ENCODE data around the gene MYRIP.
"Not testable (repeated sequence)": the region's sequence is repeated elsewhere in the genome, so short reads cannot be mapped to it uniquely, and the experiment has no call there.

The MYRIP gene

DNA sequence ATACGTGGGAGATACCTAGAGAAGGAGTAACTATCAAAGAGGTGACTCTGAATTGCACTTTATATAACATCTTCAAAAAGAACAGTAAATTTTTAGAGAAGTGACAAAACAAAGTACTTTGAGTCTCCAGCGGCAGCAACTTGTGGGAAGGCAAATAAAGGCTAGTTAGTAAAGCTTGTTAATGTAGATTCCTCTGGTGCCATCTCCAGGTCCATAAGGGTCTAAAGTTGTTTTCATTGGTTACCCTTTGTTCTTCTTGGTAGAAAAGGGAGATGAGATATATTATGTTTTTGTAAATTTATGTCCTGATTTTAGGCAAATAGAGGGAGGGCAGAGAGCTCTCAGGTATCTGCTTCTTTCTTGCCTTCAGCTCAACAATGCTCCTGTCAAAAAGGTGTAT is 161.6 kb downstream of the MYRIP start:
- DNase-seq (ENCODE audit: low read depth in 2 of 2) = no peak

DNA sequence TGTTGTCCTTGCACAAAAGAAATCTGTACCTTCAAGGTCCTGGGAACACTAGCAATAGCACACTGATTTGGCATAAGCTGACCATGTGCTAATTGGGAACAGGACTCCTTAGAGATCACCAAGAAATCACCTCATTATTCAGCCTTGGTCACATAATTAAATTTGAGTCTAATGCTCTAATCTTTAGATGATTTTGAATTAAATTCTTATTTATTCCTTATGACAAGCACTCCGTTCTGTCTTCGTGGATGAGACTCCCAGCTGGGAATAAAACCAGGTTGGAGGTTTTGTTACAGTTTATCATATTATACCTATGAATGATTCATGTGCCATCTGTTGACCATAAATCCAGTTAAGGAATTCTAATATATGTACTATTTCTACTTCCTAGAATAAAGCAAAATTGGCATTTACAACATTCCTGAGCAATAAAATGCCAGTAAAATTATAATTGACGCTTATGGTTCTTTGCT is 162.2 kb downstream of the MYRIP start:
- DNase-seq (ENCODE audit: low read depth in 2 of 2) = no peak

DNA sequence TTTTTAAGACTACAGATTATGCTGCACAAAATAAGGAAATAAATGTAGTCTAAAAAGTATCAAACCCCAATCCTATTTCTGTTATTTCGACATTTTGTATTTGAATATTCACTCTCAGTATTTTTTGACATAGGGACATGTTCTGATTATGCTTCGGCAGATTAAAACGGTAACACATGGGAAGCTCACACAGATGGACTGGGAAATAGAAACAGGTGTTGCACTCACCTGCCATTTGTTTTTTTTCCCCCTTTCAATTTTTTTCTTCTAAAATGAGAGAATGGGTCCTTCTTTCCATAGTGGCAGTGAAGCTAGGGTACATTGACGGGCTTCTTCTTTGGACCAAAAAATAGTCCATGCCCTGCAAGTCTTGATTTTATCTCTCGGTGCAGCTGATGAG is 163.1 kb downstream of the MYRIP start:
- DNase-seq (ENCODE audit: low read depth in 2 of 2) = no peak

- no peak for DNase-seq (ENCODE audit: low read depth in 2 of 2)
Measured at GRCh38 chr3:39977058-39977794, 167.8 kb downstream of the MYRIP start.

DNA sequence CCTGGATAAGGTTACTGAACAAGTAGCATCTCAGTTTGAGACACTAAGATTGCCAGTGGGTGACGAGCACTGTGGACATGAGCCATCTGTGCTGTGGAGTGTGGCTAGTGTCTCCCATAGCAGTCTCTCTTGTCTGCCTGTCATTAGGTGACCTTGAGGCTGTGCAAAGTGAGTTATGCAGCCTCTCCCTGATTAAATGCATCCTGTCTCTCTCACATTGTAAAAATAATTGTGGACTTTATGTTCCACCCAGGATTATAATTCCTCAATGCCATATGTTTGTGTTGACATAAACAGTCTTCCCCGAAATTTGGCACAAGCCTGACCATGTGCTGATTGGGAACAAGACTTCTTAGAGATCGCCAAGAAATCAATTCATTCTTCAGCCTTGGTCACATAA is 168.9 kb downstream of the MYRIP start:
- DNase-seq (ENCODE audit: low read depth in 2 of 2) = no peak

DNA sequence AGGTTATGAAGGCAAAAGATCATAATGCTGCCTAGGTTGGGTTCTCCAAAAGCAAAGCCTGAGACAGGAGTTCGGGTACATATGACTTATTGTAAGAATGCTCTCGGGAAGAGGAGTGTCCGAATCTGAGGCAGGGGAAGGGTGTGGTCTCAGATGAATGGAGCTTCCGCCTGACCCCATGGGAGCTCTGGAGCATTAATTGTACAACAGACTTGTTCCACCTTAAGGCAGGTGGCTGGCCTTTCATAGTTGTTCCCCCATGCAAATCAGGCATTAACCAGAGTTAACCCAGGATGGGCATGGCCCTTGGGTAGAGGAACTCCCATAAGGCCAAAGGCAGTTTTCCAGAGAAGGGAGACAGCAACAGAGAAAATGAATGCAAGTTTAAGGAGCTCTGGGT is 170.6 kb downstream of the MYRIP start:
- no peak for DNase-seq (ENCODE audit: low read depth in 2 of 2)

- no peak for DNase-seq (ENCODE audit: low read depth in 2 of 2)
Measured at GRCh38 chr3:39980781-39981180, 171.4 kb downstream of the MYRIP start.

DNA sequence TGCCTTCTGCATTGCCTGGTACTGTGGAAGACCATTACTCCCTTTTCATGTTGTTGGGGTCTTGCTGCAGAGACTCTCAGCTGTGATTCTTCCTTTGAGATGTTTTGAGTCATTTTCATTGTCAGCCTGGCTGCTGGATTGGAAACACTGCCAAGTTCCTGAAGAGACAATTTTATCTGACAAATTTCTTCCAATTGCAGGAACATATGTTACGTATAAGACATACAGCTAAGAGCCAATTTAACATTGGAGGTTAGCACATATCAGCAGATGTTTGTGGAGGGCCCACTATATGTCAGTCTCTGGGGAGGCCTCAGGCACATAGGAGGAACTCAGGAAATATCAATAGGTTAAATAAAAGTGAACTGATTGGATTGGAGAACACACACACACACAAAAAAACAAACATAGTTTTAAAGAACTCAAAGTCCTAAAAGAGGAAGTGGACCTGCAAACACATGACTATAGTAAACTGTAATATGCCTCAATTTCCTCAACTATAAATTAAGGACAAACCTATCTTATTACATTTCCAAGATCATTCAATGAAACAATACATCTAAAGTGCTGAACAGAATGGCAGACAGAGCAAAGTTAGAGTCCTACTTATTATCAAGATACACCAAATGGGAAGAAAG is 172.3 kb downstream of the MYRIP start:
- DNase-seq (ENCODE audit: low read depth in 2 of 2) = no peak

- no peak for DNase-seq (ENCODE audit: low read depth in 2 of 2)
Measured at GRCh38 chr3:39982665-39983357, 173.4 kb downstream of the MYRIP start.

DNA sequence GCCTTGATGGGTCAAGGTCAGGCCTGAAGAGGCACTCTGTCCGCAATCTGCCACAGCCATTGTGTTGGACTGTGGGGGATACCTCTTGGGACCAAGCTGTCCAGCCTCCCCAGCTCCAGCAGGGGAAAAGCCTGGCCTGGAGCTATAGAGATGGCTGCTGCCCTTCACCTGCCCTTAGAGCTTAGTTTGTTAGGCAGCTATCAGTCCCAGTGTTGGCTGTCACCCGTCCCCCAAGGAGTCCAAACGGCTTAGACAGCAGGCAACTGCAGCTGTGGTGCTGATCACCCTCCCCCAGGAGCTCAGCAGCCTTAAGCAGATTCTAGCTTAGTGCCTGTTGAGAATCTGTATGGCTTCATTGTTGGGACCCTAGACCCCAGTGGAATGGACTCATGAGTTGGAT is 180.3 kb downstream of the MYRIP start:
- DNase-seq (ENCODE audit: low read depth in 2 of 2) = no peak

GRCh38 chr3:39990532-39990931 is 181.1 kb downstream of the MYRIP start:
- peak in 1 of 2 donors; percentile 0 for DNase-seq (ENCODE audit: low read depth in 2 of 2)

GRCh38 chr3:40008796-40009195 is 199.4 kb downstream of the MYRIP start:
- DNase-seq (ENCODE audit: low read depth in 2 of 2) = no peak

DNA sequence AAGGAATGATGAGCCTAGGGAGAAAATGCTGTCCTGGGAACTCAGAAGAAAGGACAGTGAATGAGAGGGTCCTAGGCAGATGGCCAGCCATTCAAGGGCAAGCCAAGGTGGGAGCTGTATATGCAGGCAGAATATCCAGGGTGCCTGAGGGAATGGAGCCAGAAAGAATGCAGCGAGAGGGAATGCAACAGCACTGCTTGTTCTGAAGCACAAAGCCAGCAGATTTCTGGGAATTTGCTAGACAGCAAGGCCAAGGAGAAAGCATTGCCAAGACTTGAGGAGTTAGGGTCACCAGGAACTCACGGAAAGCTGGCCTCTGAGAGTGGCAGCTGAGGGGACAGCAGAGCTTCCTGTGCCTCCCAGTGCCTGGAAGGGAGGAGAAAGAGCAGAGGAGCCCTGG is 200.6 kb downstream of the MYRIP start:
- DNase-seq (ENCODE audit: low read depth in 2 of 2) = no peak

DNA sequence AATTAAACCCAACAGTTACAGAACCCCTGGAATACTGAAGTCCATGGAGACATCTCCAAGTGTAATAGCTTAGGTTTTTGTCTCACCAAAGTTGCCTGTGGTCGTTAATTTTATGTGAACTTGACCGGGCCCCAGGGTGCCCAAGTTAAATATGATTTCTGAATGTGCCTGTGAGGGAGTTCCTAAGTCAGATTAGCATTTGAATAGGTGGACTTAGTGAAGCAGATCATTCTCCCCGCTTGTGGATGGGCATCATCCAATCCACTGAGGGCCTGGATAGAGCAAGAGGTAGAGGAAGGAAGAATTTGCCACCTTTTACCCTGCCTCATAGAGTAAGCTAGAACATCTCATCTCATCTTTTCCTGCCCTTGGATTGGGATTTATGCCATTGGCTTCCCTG is 203.0 kb downstream of the MYRIP start:
- DNase-seq (ENCODE audit: low read depth in 2 of 2) = no peak

GRCh38 chr3:40016391-40016790 is 207.0 kb downstream of the MYRIP start:
- no peak for DNase-seq (ENCODE audit: low read depth in 2 of 2)

DNA sequence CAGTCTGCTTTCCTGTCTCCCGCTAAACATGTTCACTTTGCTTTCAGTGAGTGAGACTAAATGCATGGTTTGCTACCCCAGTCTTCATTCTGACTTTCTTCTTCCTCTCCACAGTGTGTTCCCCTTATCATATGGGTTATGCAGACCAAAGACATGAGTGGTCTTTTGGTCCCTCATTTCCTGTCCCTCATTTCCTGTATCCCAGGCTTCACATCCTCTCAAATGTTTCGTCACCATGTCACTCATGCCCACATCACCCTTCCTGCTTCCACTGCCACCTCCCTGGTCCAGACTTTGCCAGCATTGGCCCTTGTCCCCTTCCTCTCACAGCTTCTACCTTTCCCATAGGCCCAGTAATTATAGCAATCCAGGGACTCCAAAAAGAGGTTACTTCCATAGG is 209.0 kb downstream of the MYRIP start:
- no peak for DNase-seq (ENCODE audit: low read depth in 2 of 2)

GRCh38 chr3:40019376-40019775 is 210.0 kb downstream of the MYRIP start:
- DNase-seq (ENCODE audit: low read depth in 2 of 2) = no peak

GRCh38 chr3:40020689-40021088 is 211.3 kb downstream of the MYRIP start:
- no peak for DNase-seq (ENCODE audit: low read depth in 2 of 2)

DNA sequence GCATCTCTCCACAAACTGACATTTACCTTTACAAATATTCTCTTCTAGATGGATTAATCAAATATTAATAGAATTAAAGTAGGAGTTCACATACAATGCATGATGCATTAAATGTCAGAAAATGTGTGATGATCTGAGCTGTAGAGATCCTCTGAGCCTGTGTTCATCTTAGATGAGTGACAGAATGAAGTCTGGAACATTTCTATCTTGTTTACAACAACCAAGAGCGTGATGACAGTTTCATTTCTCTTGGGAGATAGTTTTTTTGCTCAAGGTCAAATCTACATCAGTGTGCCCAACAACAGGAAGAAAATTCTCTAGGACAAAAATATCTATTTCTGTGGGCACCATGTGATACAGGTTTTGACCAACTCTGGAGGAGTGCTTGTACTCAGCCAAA is 211.9 kb downstream of the MYRIP start:
- no peak for DNase-seq (ENCODE audit: low read depth in 2 of 2)

DNA sequence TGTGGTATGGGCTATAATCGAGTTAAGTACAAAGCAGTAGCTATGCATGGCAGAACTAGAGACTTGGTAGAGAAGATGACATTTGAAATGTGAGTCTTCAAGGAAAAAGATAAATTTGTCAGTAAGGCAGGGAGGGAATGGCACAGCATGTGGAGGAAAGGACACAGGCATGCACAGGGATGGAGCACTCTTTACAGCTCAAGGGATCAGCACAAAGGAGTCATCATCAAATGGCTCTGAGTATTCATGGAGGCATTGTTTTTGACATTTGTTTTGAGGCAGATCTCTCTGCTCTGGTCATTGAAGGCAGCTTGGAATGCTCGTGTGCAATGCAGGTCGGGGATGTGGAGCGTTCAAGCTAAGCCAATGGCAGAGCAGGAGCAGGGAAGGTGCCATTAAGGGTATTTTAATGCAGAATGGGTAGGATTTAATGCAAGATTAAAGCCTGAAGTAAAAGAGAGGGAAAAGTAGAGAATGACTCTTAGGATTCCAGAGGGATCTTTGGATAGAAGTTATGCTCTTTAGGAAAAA is 213.0 kb downstream of the MYRIP start:
- DNase-seq (ENCODE audit: low read depth in 2 of 2) = no peak

DNA sequence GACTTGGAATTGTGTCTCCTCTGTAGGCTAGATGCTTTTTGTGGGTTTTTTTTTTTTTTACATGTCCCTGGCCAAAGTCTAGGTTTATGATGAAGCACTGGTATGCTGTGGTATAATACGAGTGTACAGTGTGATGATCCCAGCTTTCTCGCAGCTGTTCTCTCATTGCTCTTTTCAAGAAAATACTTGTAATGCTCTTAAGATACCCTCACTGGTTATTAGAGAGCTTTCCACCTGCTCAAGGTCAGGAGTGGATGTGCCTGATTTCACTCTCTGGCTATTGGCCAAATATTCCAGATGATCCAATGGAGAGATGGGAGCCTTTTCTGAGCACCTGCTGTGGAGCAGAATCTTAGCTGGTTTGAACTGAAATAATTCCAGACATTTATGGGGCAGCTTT is 215.1 kb downstream of the MYRIP start:
- no peak for DNase-seq (ENCODE audit: low read depth in 2 of 2)

- DNase-seq (ENCODE audit: low read depth in 2 of 2) = not testable (repeated sequence)
Measured at GRCh38 chr3:40025892-40026291, 216.5 kb downstream of the MYRIP start.

GRCh38 chr3:40035177-40035576 is 225.8 kb downstream of the MYRIP start:
- no peak for DNase-seq (ENCODE audit: low read depth in 2 of 2)
